Nephron progenitor cell (in vitro differentiated cells): ENCODE measurements around the gene ADGRL3.

Source experiments
- DNase-seq: peaks from one replicate; pipeline ENCODE4 v3.0.0; 2021
- H3K27ac Mint-ChIP-seq: 2 replicates; pipeline ENCODE4 v1.8.0; 2021; ENCODE audit warnings: mild to moderate bottlenecking, moderate library complexity, mixed read lengths
- H3K27me3 Mint-ChIP-seq: 2 replicates; pipeline ENCODE4 v1.8.0; 2021; ENCODE audit warnings: mild to moderate bottlenecking, low read depth, mixed read lengths; ENCODE audit not compliant: poor library complexity
- H3K36me3 Mint-ChIP-seq: 2 replicates; pipeline ENCODE4 v1.8.0; 2021; ENCODE audit warnings: low read depth, mixed read lengths
- H3K4me1 Mint-ChIP-seq: 2 replicates; pipeline ENCODE4 v1.8.0; 2021; ENCODE audit warnings: mixed read lengths
- H3K4me3 Mint-ChIP-seq: 2 replicates; pipeline ENCODE4 v1.8.0; 2021; ENCODE audit warnings: mild to moderate bottlenecking, moderate library complexity, mixed read lengths
- H3K9me3 Mint-ChIP-seq: 2 replicates; pipeline ENCODE4 v1.8.0; 2021; ENCODE audit warnings: mild to moderate bottlenecking, moderate library complexity, mixed read lengths
- CTCF ChIP-seq: fragments of 200-600 bp; sonication (generic); IDR thresholded peaks from 2 replicates; pipeline ENCODE4 v1.5.0; 2021; ENCODE audit warnings: antibody characterized with exemption

Gene ADGRL3

GRCh38 chr4:62023633-62024032 lies 823.5 kb downstream of the ADGRL3 start:
- H3K36me3 Mint-ChIP-seq: no peaks in the 10 kb centered on the region
- no peak for TF ChIP-seq CTCF

DNA sequence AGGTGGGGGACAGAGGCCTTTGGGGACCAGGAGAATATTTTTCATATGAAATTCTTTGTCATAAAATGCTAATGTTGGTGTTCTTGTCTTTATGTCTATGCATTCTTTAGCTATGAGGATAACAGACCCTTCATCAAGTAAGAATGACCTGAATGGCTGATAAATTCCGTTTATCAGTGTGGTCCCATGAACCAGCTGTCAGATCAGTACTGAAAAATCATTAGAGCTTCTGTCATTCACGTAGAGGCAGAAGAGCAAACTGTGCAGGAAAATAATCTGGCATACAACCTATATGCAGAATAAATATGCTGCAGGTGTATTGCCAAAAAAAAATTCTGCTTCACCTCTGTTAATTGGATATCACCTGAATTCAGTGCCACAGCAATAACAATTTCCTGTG lies 828.6 kb downstream of the ADGRL3 start:
- TF ChIP-seq CTCF: no peak
- H3K4me3 Mint-ChIP-seq: no peak overlapping the region

More at GRCh38 chr4:62023633-62024032, 823.5 kb downstream of the ADGRL3 start:
- Mint-ChIP-seq H3K4me1 (no peaks in the 10 kb centered on the region), H3K4me3 (no peak overlapping the region), H3K27ac (no peak overlapping the region), H3K9me3 (no peaks in the 10 kb centered on the region), H3K27me3 (no peaks in the 10 kb centered on the region)
- no peak for DNase-seq

GRCh38 chr4:62030958-62031357 lies 830.8 kb downstream of the ADGRL3 start:
- Mint-ChIP-seq H3K36me3 (no peaks in the 10 kb centered on the region), H3K4me3 (no peak overlapping the region), H3K27me3 (no peaks in the 10 kb centered on the region), H3K4me1 (no peaks in the 10 kb centered on the region), H3K27ac (no peak overlapping the region), H3K9me3 (no peaks in the 10 kb centered on the region)
- TF ChIP-seq CTCF: no peak
- DNase-seq: no peak

More for the DNA sequence above, 828.6 kb downstream of the ADGRL3 start:
- Mint-ChIP-seq H3K36me3 (no peaks in the 10 kb centered on the region), H3K4me1 (no peaks in the 10 kb centered on the region), H3K27ac (no peak overlapping the region), H3K9me3 (no peaks in the 10 kb centered on the region), H3K27me3 (no peaks in the 10 kb centered on the region)
- no peak for DNase-seq

DNA sequence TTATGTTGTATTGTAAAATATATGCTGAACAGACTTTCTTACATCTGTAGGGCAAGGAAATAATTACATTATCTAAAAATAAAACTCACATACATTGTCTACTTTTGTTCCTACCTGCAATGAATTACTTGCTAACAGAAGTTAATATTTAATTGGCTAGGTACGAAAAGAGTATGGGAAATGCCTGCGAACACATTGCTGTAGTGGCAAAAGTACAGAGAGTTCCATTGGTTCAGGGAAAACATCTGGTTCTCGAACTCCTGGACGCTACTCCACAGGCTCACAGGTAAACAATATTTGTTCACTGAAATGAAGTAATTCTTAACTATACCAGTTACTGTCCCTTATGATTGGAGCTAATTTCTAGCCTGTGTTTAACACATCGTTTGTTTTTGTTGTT lies 837.4 kb downstream of the ADGRL3 start:
- no peaks in the 10 kb centered on the region for H3K36me3 Mint-ChIP-seq
- no peaks in the 10 kb centered on the region for H3K27me3 Mint-ChIP-seq
- no peaks in the 10 kb centered on the region for H3K9me3 Mint-ChIP-seq
- no peak overlapping the region for H3K27ac Mint-ChIP-seq
- H3K4me1 Mint-ChIP-seq: no peaks in the 10 kb centered on the region
- no peak for TF ChIP-seq CTCF
- no peak for DNase-seq
- H3K4me3 Mint-ChIP-seq: no peak overlapping the region

GRCh38 chr4:62051332-62051731 lies 851.2 kb downstream of the ADGRL3 start:
- no peak overlapping the region for H3K27ac Mint-ChIP-seq
- H3K36me3 Mint-ChIP-seq: no peaks in the 10 kb centered on the region
- H3K4me1 Mint-ChIP-seq: no peaks in the 10 kb centered on the region
- no peaks in the 10 kb centered on the region for H3K9me3 Mint-ChIP-seq
- DNase-seq: no peak
- no peak overlapping the region for H3K4me3 Mint-ChIP-seq
- TF ChIP-seq CTCF: no peak
- no peaks in the 10 kb centered on the region for H3K27me3 Mint-ChIP-seq

- Mint-ChIP-seq H3K27ac (no peak overlapping the region), H3K4me3 (no peak overlapping the region), H3K4me1 (peaks cover 5% of the 10 kb centered on the region), H3K27me3 (no peaks in the 10 kb centered on the region), H3K9me3 (no peaks in the 10 kb centered on the region), H3K36me3 (no peaks in the 10 kb centered on the region)
- no peak for DNase-seq
- TF ChIP-seq CTCF: no peak
Observed at GRCh38 chr4:62053974-62054373, 853.8 kb downstream of the ADGRL3 start.
